Keratinocyte (primary cell): Measurements from ENCODE around the gene SSH2.

Experiments used
- CTCF ChIP-seq, 3 experiments: IDR thresholded peaks in 1 of 3; conservative IDR thresholded peaks in 1 of 3; optimal IDR thresholded peaks in 1 of 3; 2 replicates in 2 of 3; 3 replicates in 1 of 3; pipeline versions ENCODE3 to v1.5.1; 2011; ENCODE audit warnings: low read length in 3 of 3, mild to moderate bottlenecking in 3 of 3, moderate library complexity in 2 of 3, control low read depth in 1 of 3, inconsistent platforms in 1 of 3; ENCODE audit not compliant: insufficient read depth in 2 of 3; ENCODE audit errors: extremely low read depth in 1 of 3
- EZH2 ChIP-seq: IDR thresholded peaks from one replicate; pipeline ENCODE4 v1.6.1; 2012; ENCODE audit warnings: inconsistent platforms, mild to moderate bottlenecking, low read length, moderate library complexity

- TF ChIP-seq CTCF (optimal IDR thresholded peaks at IDR 0.05 in 1 of 3, IDR thresholded peaks at IDR 0.05 in 1 of 3, conservative IDR thresholded peaks at IDR 0.05 in 1 of 3; ENCODE audit: extremely low read depth in 1 of 3, insufficient read depth in 2 of 3, low read length in 3 of 3) (no peak), EZH2 (no peak)
These were observed 50.0 kb downstream of the SSH2 start for GRCh38 chr17:29880031-29880430.
